Measurements from ENCODE around the gene NLGN4X.

NLGN4X gene

DNA sequence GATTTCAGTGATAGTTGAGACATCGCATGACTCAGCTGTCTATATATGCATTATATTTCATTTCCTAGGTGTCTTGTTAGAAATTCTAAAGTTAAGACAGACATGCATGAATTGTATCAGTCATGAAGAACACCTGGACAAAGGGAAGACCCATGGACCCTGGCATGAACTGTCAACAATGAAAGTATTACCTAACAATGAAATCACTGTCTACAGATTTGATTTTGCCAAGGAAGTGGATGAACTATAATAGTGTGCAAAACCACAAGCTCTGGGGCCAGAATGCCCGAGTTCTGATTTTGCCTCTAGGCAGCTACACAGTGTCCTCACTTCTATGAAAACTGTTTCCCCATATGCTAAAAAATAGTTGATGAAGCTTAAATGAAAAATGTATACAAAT, 386.1 kb downstream of the NLGN4X start:
- Histone ChIP-seq H2AFZ (ENCODE audit: low read depth, low read length, severe bottlenecking) (no peak overlapping the region), H3K4me2 (ENCODE audit: low read depth, low read length, poor library complexity, severe bottlenecking) (no peak overlapping the region), H3K36me3 (ENCODE audit: low read length) (no peaks in the 10 kb centered on the region), H3K9me2 (replicated peaks; ENCODE audit: insufficient read depth, low read length) (no peaks in the 10 kb centered on the region), H3K79me2 (ENCODE audit: insufficient read depth, low read length) (no peaks in the 10 kb centered on the region), H3K27me3 (ENCODE audit: low read length) (no peaks in the 10 kb centered on the region), H3F3A (ENCODE audit: insufficient read depth) (no peaks in the 10 kb centered on the region), H3K9me3 (ENCODE audit: insufficient read depth, low read length) (no peaks in the 10 kb centered on the region), H4K20me1 (ENCODE audit: low read depth, low read length) (no peaks in the 10 kb centered on the region), H3K27ac (ENCODE audit: low read depth, low read length) (no peak overlapping the region), H3K9ac (ENCODE audit: low read length) (no peak overlapping the region), H3K4me3 (ENCODE audit: insufficient read depth, low read length, poor library complexity, severe bottlenecking) (no peak overlapping the region)
- TF ChIP-seq, protein P1, sequence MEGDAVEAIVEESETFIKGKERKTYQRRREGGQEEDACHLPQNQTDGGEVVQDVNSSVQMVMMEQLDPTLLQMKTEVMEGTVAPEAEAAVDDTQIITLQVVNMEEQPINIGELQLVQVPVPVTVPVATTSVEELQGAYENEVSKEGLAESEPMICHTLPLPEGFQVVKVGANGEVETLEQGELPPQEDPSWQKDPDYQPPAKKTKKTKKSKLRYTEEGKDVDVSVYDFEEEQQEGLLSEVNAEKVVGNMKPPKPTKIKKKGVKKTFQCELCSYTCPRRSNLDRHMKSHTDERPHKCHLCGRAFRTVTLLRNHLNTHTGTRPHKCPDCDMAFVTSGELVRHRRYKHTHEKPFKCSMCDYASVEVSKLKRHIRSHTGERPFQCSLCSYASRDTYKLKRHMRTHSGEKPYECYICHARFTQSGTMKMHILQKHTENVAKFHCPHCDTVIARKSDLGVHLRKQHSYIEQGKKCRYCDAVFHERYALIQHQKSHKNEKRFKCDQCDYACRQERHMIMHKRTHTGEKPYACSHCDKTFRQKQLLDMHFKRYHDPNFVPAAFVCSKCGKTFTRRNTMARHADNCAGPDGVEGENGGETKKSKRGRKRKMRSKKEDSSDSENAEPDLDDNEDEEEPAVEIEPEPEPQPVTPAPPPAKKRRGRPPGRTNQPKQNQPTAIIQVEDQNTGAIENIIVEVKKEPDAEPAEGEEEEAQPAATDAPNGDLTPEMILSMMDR (IDR thresholded peaks at IDR 0.05; ENCODE audit: insufficient read depth, low read length, poor library complexity, severe bottlenecking) = no peak
- TF ChIP-seq EZH2phosphoT487 (conservative IDR thresholded peaks at IDR 0.05; ENCODE audit: low read length) = no peak

Measured in SU-DHL-6 (cell line).